Measurements from ENCODE around the gene MRPL14. TPM values are rescaled to one million over a fixed set of nuclear protein-coding genes. Genes with fewer than 3 reads are reported as not detected.

Gene MRPL14
- total RNA-seq, 1 experiment from 2014 or later: 103 TPM

- BruUV-seq (replicated peaks): no TSS peak
- Mint-ChIP-seq H3K9me3 (ENCODE audit: low read depth, unreplicated experiment) (no peaks in the 10 kb centered on the region), H3K36me3 (ENCODE audit: insufficient read depth, unreplicated experiment) (peaks cover 28% of the 10 kb centered on the region), H3K4me3 (ENCODE audit: low read depth, unreplicated experiment) (no peak overlapping the region), H3K27ac (ENCODE audit: unreplicated experiment) (no peak overlapping the region), H3K4me1 (ENCODE audit: low read depth, unreplicated experiment) (peaks cover 46% of the 10 kb centered on the region), H3K27me3 (ENCODE audit: unreplicated experiment) (no peaks in the 10 kb centered on the region)
- no peak for TF ChIP-seq CTCF (IDR thresholded peaks at IDR 0.05; ENCODE audit: unreplicated experiment)
- DNase-seq: no peak
- intact Hi-C loops (cut with micrococcal nuclease; ENCODE audit: unreplicated experiment): loop anchor here (1.0 kb wide), 4 partner anchors 310 to 471 kb away; no protein-coding TSS in a partner anchor
- CTCF ChIA-PET: interaction anchor here (0.5 to 2.8 kb wide), 30 partner anchors 9 to 471 kb away, joined by 3 to 47 read pairs (median 5); partner anchors contain the start of gene VEGFA
These were observed 47.6 kb downstream of the MRPL14 start for GRCh38 chr6:44079672-44080071.

GRCh38 chr6:44078827-44079671 lies 48.2 kb downstream of the MRPL14 start:
- H3K4me3 Mint-ChIP-seq (ENCODE audit: low read depth, unreplicated experiment): no peak overlapping the region
- BruUV-seq (replicated peaks): no TSS peak
- peak; percentile 93 for DNase-seq
- no peaks in the 10 kb centered on the region for H3K9me3 Mint-ChIP-seq (ENCODE audit: low read depth, unreplicated experiment)
- TF ChIP-seq CTCF (IDR thresholded peaks at IDR 0.05; ENCODE audit: unreplicated experiment): peak; percentile 99
- H3K27ac Mint-ChIP-seq (ENCODE audit: unreplicated experiment): peak overlapping the region; percentile 87
- intact Hi-C loops (cut with micrococcal nuclease; ENCODE audit: unreplicated experiment): loop anchor here (1.0 kb wide), 4 partner anchors 310 to 471 kb away; no protein-coding TSS in a partner anchor
- CTCF ChIA-PET: interaction anchor here (0.5 to 2.8 kb wide), 43 partner anchors 10 to 471 kb away, joined by 3 to 47 read pairs (median 4); partner anchors contain the start of genes GTPBP2, MRPS18A and VEGFA
- H3K27me3 Mint-ChIP-seq (ENCODE audit: unreplicated experiment): no peaks in the 10 kb centered on the region
- H3K36me3 Mint-ChIP-seq (ENCODE audit: insufficient read depth, unreplicated experiment): peaks cover 34% of the 10 kb centered on the region
- H3K4me1 Mint-ChIP-seq (ENCODE audit: low read depth, unreplicated experiment): peaks cover 52% of the 10 kb centered on the region

GRCh38 chr6:44078219-44078826 lies 48.9 kb downstream of the MRPL14 start:
- Mint-ChIP-seq H3K36me3 (ENCODE audit: insufficient read depth, unreplicated experiment) (peaks cover 39% of the 10 kb centered on the region), H3K4me3 (ENCODE audit: low read depth, unreplicated experiment) (no peak overlapping the region), H3K27ac (ENCODE audit: unreplicated experiment) (peak overlapping the region; percentile 87), H3K27me3 (ENCODE audit: unreplicated experiment) (no peaks in the 10 kb centered on the region), H3K4me1 (ENCODE audit: low read depth, unreplicated experiment) (peaks cover 55% of the 10 kb centered on the region), H3K9me3 (ENCODE audit: low read depth, unreplicated experiment) (no peaks in the 10 kb centered on the region)
- no peak for TF ChIP-seq CTCF (IDR thresholded peaks at IDR 0.05; ENCODE audit: unreplicated experiment)
- intact Hi-C loops (cut with micrococcal nuclease; ENCODE audit: unreplicated experiment): no loop called here
- CTCF ChIA-PET: interaction anchor here (0.5 to 2.8 kb wide), 38 partner anchors 10 to 470 kb away, joined by 3 to 47 read pairs (median 4); partner anchors contain the start of genes GTPBP2, MRPS18A and VEGFA
- BruUV-seq (replicated peaks): no TSS peak
- no peak for DNase-seq

- no TSS peak for BruUV-seq (replicated peaks)
- Mint-ChIP-seq H3K4me1 (ENCODE audit: low read depth, unreplicated experiment) (peaks cover 64% of the 10 kb centered on the region), H3K27ac (ENCODE audit: unreplicated experiment) (no peak overlapping the region), H3K36me3 (ENCODE audit: insufficient read depth, unreplicated experiment) (peaks cover 44% of the 10 kb centered on the region), H3K4me3 (ENCODE audit: low read depth, unreplicated experiment) (no peak overlapping the region), H3K27me3 (ENCODE audit: unreplicated experiment) (no peaks in the 10 kb centered on the region), H3K9me3 (ENCODE audit: low read depth, unreplicated experiment) (no peaks in the 10 kb centered on the region)
- TF ChIP-seq CTCF (IDR thresholded peaks at IDR 0.05; ENCODE audit: unreplicated experiment): no peak
- CTCF ChIA-PET: interaction anchor here (0.5 to 5.3 kb wide), 4 partner anchors 123 to 221 kb away, joined by 3 to 29 read pairs (median 22); no protein-coding TSS in a partner anchor
- intact Hi-C loops (cut with micrococcal nuclease; ENCODE audit: unreplicated experiment): no loop called here
- no peak for DNase-seq
These were observed 49.9 kb downstream of the MRPL14 start for GRCh38 chr6:44077214-44077946.

Measured in Calu3 (cell line).